ENCODE data around the gene ACADM.
"Not testable (repeated sequence)": the region's sequence is repeated elsewhere in the genome, so short reads cannot be mapped to it uniquely, and the experiment has no call there.

Gene ACADM

GRCh38 chr1:75796376-75797272 is 72.1 kb downstream of the ACADM start, which contains the start of gene MSH4:
Gene MSH4, plus strand, starts transcription at chr1:75796882. Its CDS starts 104 bp downstream, at chr1:75796986.
- Histone ChIP-seq H3K79me2 (ENCODE audit: low read length) (peaks cover 20% of the 10 kb centered on the region), H3K27ac (ENCODE audit: low read length) (no peak within 1 kb of the TSS), H3K9ac (ENCODE audit: low read length) (no peak within 1 kb of the TSS), H3F3A (ENCODE audit: insufficient read depth, low read length) (peaks cover 73% of the 10 kb centered on the region), H3K36me3 (replicated peaks; ENCODE audit: insufficient read depth, low read length) (peaks cover 18% of the 10 kb centered on the region; the same call in 1 of the 2 replicates), H2AFZ (ENCODE audit: low read length) (no peak within 1 kb of the TSS), H4K20me1 (ENCODE audit: insufficient read depth, low read length) (peaks cover 31% of the 10 kb centered on the region), H3K27me3 (replicated peaks; ENCODE audit: insufficient read depth, low read length) (no peaks in the 10 kb centered on the region), H3K9me2 (replicated peaks; ENCODE audit: insufficient read depth, low read length) (no peaks in the 10 kb centered on the region), H3K4me3 (ENCODE audit: low read length) (no peak within 1 kb of the TSS), H3K4me2 (ENCODE audit: low read depth, low read length) (no peak within 1 kb of the TSS), H3K9me3 (replicated peaks; ENCODE audit: insufficient read depth, low read length) (no peaks in the 10 kb centered on the region), H3K4me1 (ENCODE audit: low read length) (no peaks in the 10 kb centered on the region)
- TF ChIP-seq EZH2 (optimal IDR thresholded peaks at IDR 0.05; ENCODE audit: low read depth, low read length) = no peak
- TF ChIP-seq, protein P1, sequence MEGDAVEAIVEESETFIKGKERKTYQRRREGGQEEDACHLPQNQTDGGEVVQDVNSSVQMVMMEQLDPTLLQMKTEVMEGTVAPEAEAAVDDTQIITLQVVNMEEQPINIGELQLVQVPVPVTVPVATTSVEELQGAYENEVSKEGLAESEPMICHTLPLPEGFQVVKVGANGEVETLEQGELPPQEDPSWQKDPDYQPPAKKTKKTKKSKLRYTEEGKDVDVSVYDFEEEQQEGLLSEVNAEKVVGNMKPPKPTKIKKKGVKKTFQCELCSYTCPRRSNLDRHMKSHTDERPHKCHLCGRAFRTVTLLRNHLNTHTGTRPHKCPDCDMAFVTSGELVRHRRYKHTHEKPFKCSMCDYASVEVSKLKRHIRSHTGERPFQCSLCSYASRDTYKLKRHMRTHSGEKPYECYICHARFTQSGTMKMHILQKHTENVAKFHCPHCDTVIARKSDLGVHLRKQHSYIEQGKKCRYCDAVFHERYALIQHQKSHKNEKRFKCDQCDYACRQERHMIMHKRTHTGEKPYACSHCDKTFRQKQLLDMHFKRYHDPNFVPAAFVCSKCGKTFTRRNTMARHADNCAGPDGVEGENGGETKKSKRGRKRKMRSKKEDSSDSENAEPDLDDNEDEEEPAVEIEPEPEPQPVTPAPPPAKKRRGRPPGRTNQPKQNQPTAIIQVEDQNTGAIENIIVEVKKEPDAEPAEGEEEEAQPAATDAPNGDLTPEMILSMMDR (IDR thresholded peaks at IDR 0.05; ENCODE audit: low read length) = no peak
- TF ChIP-seq EZH2phosphoT487 (IDR thresholded peaks at IDR 0.05; ENCODE audit: low read length) = no peak
- DNase-seq = no peak

- H3K36me3 ChIP-seq (replicated peaks; ENCODE audit: insufficient read depth, low read length) = peaks cover 12% of the 10 kb centered on the region; the same call in 1 of the 2 replicates
- no peaks in the 10 kb centered on the region for H3K9me3 ChIP-seq (replicated peaks; ENCODE audit: insufficient read depth, low read length)
- H3K9me2 ChIP-seq (replicated peaks; ENCODE audit: insufficient read depth, low read length) = no peaks in the 10 kb centered on the region
- H3K4me1 ChIP-seq (ENCODE audit: low read length) = no peaks in the 10 kb centered on the region
- no peaks in the 10 kb centered on the region for H3K27me3 ChIP-seq (replicated peaks; ENCODE audit: insufficient read depth, low read length)
- H3K4me2 ChIP-seq (ENCODE audit: low read depth, low read length) = no peak overlapping the region
- no peak overlapping the region for H3K4me3 ChIP-seq (ENCODE audit: low read length)
- H3K9ac ChIP-seq (ENCODE audit: low read length) = no peak overlapping the region
- peaks cover 67% of the 10 kb centered on the region for H3F3A ChIP-seq (ENCODE audit: insufficient read depth, low read length)
- TF ChIP-seq, protein P1 (IDR thresholded peaks at IDR 0.05; ENCODE audit: low read length) = no peak
- TF ChIP-seq EZH2 (optimal IDR thresholded peaks at IDR 0.05; ENCODE audit: low read depth, low read length) = no peak
- no peak for TF ChIP-seq EZH2phosphoT487 (IDR thresholded peaks at IDR 0.05; ENCODE audit: low read length)
- peaks cover 14% of the 10 kb centered on the region for H3K79me2 ChIP-seq (ENCODE audit: low read length)
- peaks cover 25% of the 10 kb centered on the region for H4K20me1 ChIP-seq (ENCODE audit: insufficient read depth, low read length)
- DNase-seq = no peak
- no peak overlapping the region for H2AFZ ChIP-seq (ENCODE audit: low read length)
- no peak overlapping the region for H3K27ac ChIP-seq (ENCODE audit: low read length)
These were observed 72.7 kb downstream of the ACADM start for GRCh38 chr1:75797273-75797588.

GRCh38 chr1:75797606-75798216 is 73.2 kb downstream of the ACADM start:
- Histone ChIP-seq H3K79me2 (ENCODE audit: low read length) (peaks cover 9% of the 10 kb centered on the region; the same call in 1 of the 2 replicates), H3F3A (ENCODE audit: insufficient read depth, low read length) (peaks cover 63% of the 10 kb centered on the region), H3K4me1 (ENCODE audit: low read length) (no peaks in the 10 kb centered on the region), H2AFZ (ENCODE audit: low read length) (no peak overlapping the region), H3K4me2 (ENCODE audit: low read depth, low read length) (no peak overlapping the region), H3K9ac (ENCODE audit: low read length) (no peak overlapping the region), H3K36me3 (replicated peaks; ENCODE audit: insufficient read depth, low read length) (peaks cover 9% of the 10 kb centered on the region; the same call in 1 of the 2 replicates), H3K4me3 (ENCODE audit: low read length) (no peak overlapping the region), H3K27me3 (replicated peaks; ENCODE audit: insufficient read depth, low read length) (no peaks in the 10 kb centered on the region), H3K27ac (ENCODE audit: low read length) (no peak overlapping the region), H3K9me3 (replicated peaks; ENCODE audit: insufficient read depth, low read length) (no peaks in the 10 kb centered on the region), H3K9me2 (replicated peaks; ENCODE audit: insufficient read depth, low read length) (no peaks in the 10 kb centered on the region), H4K20me1 (ENCODE audit: insufficient read depth, low read length) (peaks cover 20% of the 10 kb centered on the region)
- DNase-seq = no peak
- TF ChIP-seq EZH2phosphoT487 (IDR thresholded peaks at IDR 0.05; ENCODE audit: low read length) (no peak), EZH2 (optimal IDR thresholded peaks at IDR 0.05; ENCODE audit: low read depth, low read length) (no peak)
- TF ChIP-seq, protein P1 (IDR thresholded peaks at IDR 0.05; ENCODE audit: low read length) = no peak

- not testable (repeated sequence) for H3K79me2 ChIP-seq (ENCODE audit: low read length); H2AFZ ChIP-seq (ENCODE audit: low read length); H3K4me1 ChIP-seq (ENCODE audit: low read length); H3K4me3 ChIP-seq (ENCODE audit: low read length); H3K27ac ChIP-seq (ENCODE audit: low read length); H3K9ac ChIP-seq (ENCODE audit: low read length); H4K20me1 ChIP-seq (ENCODE audit: insufficient read depth, low read length); H3K9me2 ChIP-seq (replicated peaks; ENCODE audit: insufficient read depth, low read length); H3K9me3 ChIP-seq (replicated peaks; ENCODE audit: insufficient read depth, low read length); DNase-seq; H3K36me3 ChIP-seq (replicated peaks; ENCODE audit: insufficient read depth, low read length); H3K27me3 ChIP-seq (replicated peaks; ENCODE audit: insufficient read depth, low read length); H3K4me2 ChIP-seq (ENCODE audit: low read depth, low read length)
- peaks cover 30% of the 10 kb centered on the region for H3F3A ChIP-seq (ENCODE audit: insufficient read depth, low read length)
These were observed 77.0 kb downstream of the ACADM start for GRCh38 chr1:75801480-75801879.

Measured in MM.1S (cell line).